Right kidney (tissue), 1 donor: ENCODE results near the gene FCHSD2.

Source experiments
- DNase-seq: peaks from one replicate; pipeline ENCODE4 v3.0.0-alpha.2; 2016

Gene FCHSD2

DNA sequence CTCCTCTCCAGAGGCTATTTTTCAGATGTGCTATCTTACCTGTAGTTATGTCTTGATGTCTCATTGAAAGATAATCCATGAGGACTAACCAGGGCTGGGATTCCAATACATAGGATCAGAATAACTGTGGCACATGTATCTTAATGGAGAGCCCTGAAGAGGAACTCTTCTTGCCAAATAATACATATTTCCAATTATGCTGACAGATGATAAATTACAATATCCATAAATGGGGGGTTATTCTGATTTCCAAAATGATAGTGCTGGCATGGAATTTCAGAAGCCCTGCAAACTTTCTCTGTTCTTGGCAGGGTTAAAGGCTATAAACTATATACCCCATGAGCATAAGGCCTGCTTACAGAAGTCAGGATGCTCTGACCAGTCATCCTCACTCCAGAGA is 173.7 kb downstream of the FCHSD2 start:
- DNase-seq: no peak

DNA sequence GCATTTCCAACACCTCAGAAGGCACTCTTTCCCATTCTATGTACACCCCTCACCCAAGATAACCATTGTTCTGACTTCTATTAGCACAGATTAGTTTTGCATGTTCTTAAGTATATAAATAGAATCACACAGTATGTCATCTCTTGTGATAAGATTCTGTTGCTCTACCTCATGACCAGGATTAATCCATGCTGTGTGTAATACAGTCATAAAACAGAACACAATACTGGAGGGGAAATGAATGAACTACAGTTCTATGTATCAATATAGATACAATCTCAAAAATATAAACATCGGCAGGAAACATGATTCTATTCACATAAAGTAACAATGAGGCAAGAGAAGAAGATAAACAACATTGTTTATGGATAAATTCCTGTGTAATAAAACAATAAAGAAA is 176.4 kb downstream of the FCHSD2 start:
- DNase-seq: no peak

DNA sequence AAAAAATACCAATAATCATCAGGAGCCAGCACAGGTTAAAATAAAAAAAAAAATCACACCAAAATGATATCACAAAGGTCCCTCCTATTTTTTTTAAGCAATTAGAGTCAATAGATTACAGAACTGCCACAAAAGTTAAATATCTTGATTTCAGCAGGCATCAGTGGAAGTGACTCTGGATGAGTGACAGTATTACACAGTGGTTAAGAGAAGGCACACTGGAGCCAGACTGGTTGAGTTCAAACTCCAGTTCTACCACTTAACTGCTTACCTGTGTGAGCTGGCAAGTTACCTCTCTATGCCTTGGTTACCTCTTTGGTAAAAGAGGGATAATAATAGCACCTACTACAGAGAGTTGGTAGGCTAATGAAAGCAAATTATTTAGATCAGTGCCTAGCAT is 179.4 kb downstream of the FCHSD2 start:
- DNase-seq: no peak

DNA sequence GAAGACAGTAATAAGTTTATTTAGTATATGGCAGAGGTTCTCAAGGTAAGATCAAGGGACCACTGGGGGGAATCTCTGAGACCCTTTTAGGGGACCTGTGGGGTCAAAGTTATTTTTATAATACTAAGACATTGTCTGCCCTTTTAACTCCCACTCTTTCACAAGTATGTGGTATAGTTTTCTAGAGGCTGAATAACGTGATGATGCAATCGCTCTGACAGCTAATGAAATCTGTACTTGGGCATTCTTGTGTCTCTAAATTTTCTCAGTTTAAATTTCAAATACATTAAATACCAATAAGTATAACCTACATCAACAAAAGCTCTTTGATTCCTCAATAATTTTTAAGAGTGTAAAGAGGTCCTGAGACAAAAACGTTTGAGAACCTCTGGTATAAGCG is 180.0 kb downstream of the FCHSD2 start:
- no peak for DNase-seq

DNA sequence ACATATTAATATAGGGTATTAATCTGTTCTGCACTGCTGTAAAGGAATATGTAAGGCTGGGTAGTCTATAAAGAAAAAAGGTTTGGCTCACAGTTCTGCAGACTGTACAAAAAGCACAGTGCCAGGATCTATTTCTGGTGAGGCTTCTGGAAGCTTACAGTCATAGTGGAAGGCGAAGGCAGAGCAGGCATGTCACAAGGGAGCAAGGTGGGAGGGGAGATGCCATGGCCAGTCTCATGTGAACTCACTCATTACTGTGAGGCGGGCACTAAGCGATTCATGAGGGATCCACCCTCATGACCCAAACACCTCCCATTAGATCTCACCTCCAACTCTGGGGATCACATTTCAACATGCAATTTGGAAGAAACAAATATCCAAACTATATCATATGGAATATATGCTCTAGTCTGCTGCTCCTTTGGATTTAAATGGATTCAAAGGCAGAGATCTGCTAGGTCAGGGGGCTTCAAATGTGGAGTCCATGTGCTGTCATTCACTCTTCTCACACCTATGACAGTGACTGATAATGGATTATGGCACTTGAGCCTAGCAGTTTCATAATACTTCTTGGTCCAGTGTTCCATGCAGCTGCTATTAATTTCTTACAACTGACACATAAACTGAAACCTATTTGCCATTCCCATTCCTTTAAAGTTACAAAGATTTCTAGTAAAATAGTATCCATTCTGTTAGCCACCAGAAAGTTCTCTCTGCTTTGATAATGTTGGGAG is 182.0 kb downstream of the FCHSD2 start:
- DNase-seq: no peak

- DNase-seq: no peak
Observed at GRCh38 chr11:72958791-72959190, 183.3 kb downstream of the FCHSD2 start.

GRCh38 chr11:72955466-72955865 is 186.7 kb downstream of the FCHSD2 start:
- DNase-seq: no peak

- DNase-seq: no peak
Observed at GRCh38 chr11:72954860-72955259, 187.3 kb downstream of the FCHSD2 start.

DNA sequence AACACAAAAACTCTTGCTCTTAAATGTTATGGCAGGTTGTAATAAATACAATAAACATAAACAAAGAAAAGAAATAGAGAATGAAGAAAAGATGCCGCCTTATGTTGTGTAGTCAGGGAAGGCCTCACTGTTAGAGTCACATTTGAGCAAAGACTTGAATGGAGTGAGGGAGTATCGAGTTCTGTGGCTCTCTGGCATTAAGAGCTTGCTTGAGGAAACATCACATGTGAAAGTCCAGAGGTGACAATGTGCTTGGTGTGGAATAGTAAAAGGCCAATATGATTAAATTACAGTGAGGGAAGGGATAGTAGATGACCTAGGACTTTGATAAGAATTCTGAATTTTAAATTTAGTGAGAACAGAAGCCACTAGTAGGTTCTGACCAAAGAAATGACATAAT is 188.5 kb downstream of the FCHSD2 start:
- DNase-seq: no peak

GRCh38 chr11:72951888-72952287 is 190.2 kb downstream of the FCHSD2 start:
- DNase-seq: no peak

- DNase-seq: no peak
Observed at GRCh38 chr11:72951193-72951592, 190.9 kb downstream of the FCHSD2 start.

- DNase-seq: no peak
Observed at GRCh38 chr11:72950685-72951084, 191.4 kb downstream of the FCHSD2 start.

GRCh38 chr11:72947229-72947628 is 194.9 kb downstream of the FCHSD2 start:
- no peak for DNase-seq

DNA sequence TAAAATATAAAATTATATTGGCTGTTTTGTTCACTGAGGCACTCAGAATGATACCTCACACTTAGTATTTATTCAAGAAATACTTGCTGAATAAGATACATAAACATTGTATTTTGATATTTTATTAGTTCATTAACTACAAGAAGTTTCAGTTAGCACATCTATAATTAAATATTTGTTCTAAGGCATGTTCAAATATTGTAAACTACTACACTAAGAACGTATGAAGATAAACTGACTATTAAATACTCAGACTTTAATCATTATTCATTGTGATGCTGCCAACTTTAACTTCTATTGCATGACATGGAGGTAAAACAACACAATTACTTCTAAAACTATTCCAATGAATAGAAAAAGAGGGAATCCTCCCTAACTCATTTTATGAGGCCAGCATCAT is 198.5 kb downstream of the FCHSD2 start:
- DNase-seq: no peak

DNA sequence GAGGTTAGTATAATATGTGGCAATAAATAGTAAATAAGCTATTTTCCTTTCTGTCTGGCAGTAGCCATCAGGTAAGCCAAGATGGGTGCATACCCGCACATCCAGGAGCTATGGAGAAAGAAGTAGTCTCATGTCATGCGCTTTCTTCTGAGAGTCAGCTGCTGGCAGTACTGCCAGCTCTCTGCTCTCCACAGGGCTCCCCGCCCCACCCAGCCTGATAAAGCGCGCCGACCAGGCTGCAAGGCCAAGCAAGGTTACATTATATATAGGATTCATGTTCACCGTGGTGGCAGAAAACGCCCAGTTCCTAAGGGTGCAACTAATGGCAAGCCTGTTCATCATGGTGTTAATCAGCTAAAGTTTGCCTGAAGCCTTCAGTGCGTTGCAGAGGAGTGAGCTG is 201.7 kb downstream of the FCHSD2 start:
- no peak for DNase-seq

DNA sequence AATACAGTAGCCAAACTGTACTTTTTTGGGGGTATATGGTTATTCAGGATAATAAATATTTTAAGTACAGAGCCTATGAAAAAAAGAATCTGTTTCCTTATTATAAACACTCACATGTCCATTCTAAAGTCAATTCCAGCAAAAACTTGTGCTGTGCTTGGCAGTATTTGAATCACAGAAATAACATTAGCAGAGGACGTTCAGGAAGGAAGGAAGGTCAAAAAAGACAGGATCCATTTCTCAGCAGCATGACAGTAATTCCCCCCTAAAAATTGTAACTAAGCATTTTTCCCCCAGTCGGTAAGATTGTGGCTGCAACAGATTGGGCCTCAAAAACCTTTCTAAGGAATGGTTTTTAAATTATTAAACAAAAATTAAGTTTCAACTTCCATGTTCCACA is 203.1 kb downstream of the FCHSD2 start:
- DNase-seq: no peak

- DNase-seq: no peak
Observed at GRCh38 chr11:72937439-72937838, 204.7 kb downstream of the FCHSD2 start.

DNA sequence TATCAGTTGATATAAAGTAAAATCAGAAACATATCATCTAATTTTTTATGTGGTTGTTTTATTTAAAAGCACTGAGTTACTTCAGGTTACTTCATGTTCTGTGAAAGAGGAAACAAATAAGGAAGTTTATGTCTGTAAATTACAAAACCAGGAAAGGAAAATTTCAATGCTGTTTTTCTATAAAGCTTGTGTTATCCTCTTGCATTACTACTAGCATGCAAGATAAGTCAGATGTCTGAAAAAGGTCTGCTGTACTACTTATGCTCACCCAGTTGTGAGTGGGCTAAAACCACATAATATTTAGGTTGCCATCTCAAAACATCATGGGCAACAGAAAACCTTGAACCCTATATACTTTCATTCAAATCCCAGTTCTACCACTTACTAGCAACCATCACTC is 206.4 kb downstream of the FCHSD2 start:
- DNase-seq: no peak

DNA sequence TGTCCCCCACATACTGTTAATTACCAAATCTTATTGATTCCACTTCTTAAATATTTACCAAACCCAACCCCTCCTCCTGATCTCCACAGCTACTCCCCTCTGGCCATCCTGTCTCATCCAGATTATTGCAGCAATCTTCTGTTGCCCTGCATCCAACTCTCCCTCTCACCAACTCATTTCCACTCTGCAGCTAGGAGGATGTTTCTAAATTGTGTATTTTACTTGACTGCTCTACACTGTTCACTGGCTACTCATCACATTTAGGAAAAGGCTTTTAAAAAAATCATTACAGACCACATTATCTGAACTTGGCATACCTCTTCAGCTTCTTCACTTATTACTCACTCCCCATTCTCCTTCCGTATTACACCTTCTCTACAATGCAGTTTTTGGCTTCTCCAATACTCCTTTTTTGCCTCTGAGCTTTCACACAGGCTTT is 210.0 kb downstream of the FCHSD2 start:
- no peak for DNase-seq

- no peak for DNase-seq
Observed at GRCh38 chr11:72930008-72930407, 212.1 kb downstream of the FCHSD2 start.

GRCh38 chr11:72929256-72929655 is 212.9 kb downstream of the FCHSD2 start:
- DNase-seq: no peak

DNA sequence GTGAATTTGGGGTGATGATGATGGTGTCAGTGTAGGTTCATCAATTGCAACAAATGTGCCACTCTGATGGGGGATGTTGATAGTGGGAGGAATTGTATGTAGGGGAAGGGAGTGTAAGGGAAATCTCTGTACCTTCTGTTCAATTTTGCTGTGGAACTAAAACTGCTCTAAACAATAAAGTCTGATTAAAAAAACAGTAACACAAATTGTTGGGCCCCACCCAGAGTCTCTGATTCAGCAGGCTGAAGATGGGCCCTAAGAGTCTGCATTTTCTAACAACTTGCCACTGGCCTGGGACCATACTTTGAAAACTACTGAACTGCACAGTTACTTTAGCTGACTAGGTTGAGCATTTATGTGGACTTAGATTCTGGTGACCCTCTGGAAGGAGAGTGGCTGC is 214.7 kb downstream of the FCHSD2 start:
- DNase-seq: no peak

- no peak for DNase-seq
Observed at GRCh38 chr11:72926076-72926475, 216.0 kb downstream of the FCHSD2 start.

DNA sequence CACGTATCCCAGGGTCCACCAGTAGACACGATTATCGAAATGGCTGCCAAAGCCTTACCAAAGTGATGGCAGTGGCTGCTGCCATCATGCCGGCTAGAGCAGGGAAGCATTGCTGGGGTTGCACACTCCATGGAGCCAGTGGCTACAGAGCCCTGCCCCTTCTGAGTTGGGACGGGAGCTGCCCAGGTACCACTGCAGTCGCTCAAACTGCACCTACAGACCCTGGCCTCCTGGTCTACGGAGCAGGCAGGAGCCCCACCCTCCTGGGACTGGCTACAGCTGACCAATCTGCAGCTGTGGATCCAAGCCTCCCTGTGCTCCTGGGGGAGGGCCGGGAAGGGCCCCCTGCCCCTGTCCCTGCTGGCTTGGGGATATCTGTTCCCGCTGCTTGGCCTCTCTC is 216.5 kb downstream of the FCHSD2 start:
- no peak for DNase-seq
